ENCODE results near the gene PNPLA8.

The PNPLA8 gene

DNA sequence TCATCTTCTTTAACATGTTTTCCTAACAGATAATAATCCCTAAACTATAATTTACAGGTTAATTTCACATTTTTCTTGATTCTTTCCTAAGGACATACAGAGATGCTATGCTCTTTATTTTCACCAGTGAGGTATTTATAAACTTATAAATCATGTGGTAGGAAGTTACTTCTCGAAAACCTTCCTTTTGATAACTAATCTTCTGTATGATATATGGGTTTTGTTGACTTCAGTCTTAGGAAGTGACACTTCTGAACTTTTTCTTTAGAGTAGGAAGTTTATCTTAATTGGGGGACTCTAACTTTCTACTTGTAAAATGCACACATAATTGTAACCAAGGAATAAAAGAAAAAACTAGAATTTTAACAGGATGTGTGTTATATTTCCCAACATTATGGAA lies 9.8 kb upstream of the PNPLA8 start:
- H3K27me3 ChIP-seq: no peaks in the 10 kb centered on the region
- H3K9me3 ChIP-seq: no peaks in the 10 kb centered on the region
- no peaks in the 10 kb centered on the region for H3K4me1 ChIP-seq (ENCODE audit: control insufficient read depth in 1 of 2, insufficient read depth in 1 of 2, low read depth in 1 of 2, low read length in 1 of 2)
- no peak overlapping the region for H3K27ac ChIP-seq
- H3K4me3 ChIP-seq (ENCODE audit: low read depth in 1 of 2, low read length in 1 of 2): no peak overlapping the region
- no peaks in the 10 kb centered on the region for H3K36me3 ChIP-seq
- TF ChIP-seq, protein P1, sequence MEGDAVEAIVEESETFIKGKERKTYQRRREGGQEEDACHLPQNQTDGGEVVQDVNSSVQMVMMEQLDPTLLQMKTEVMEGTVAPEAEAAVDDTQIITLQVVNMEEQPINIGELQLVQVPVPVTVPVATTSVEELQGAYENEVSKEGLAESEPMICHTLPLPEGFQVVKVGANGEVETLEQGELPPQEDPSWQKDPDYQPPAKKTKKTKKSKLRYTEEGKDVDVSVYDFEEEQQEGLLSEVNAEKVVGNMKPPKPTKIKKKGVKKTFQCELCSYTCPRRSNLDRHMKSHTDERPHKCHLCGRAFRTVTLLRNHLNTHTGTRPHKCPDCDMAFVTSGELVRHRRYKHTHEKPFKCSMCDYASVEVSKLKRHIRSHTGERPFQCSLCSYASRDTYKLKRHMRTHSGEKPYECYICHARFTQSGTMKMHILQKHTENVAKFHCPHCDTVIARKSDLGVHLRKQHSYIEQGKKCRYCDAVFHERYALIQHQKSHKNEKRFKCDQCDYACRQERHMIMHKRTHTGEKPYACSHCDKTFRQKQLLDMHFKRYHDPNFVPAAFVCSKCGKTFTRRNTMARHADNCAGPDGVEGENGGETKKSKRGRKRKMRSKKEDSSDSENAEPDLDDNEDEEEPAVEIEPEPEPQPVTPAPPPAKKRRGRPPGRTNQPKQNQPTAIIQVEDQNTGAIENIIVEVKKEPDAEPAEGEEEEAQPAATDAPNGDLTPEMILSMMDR (IDR thresholded peaks at IDR 0.05): no peak

DNA sequence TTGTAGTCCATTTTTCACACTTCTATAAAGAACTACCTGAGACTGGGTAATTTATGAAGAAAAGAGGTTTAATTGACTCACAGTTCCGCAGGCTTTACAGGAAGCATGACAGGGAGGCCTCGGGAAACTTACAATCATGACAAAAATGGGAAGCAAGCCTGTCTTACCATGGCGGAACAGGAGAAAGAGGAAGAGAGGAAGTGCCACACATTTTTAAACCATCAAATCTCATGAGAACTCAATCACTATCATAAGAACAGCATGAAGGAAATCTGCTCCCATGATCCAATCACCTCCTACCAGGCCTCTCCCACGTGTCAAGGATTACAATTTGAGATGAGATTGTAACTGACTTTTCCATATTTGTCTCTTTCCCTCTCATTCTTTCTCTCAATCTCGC lies 9.3 kb upstream of the PNPLA8 start:
- no peaks in the 10 kb centered on the region for H3K27me3 ChIP-seq
- no peaks in the 10 kb centered on the region for H3K4me1 ChIP-seq (ENCODE audit: control insufficient read depth in 1 of 2, insufficient read depth in 1 of 2, low read depth in 1 of 2, low read length in 1 of 2)
- no peak overlapping the region for H3K27ac ChIP-seq
- H3K9me3 ChIP-seq: no peaks in the 10 kb centered on the region
- TF ChIP-seq, protein P1 (IDR thresholded peaks at IDR 0.05): no peak
- H3K36me3 ChIP-seq: no peaks in the 10 kb centered on the region
- H3K4me3 ChIP-seq (ENCODE audit: low read depth in 1 of 2, low read length in 1 of 2): no peak overlapping the region

DNA sequence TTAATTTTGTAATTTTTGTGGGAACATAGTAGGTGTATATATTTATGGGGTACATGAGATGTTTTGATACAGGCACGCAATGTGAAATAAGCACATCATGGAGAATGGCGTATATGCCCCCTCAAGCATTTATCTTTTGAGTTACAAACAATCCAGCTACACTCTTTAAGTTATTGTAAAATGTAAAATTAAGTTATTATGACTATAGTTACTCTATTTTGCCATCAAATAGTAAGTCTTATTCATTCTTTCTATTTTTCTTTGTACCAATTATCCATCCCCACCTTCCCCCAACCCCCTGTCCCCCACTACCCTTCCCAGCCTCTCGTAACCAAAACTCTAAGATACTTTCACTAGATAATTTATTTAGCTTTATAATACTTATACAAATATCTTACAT lies 7.8 kb upstream of the PNPLA8 start:
- H3K27ac ChIP-seq: no peak overlapping the region
- H3K4me1 ChIP-seq (ENCODE audit: control insufficient read depth in 1 of 2, insufficient read depth in 1 of 2, low read depth in 1 of 2, low read length in 1 of 2): no peaks in the 10 kb centered on the region
- no peak overlapping the region for H3K4me3 ChIP-seq (ENCODE audit: low read depth in 1 of 2, low read length in 1 of 2)
- H3K9me3 ChIP-seq: no peaks in the 10 kb centered on the region
- no peaks in the 10 kb centered on the region for H3K36me3 ChIP-seq
- no peaks in the 10 kb centered on the region for H3K27me3 ChIP-seq
- TF ChIP-seq, protein P1 (IDR thresholded peaks at IDR 0.05): no peak

DNA sequence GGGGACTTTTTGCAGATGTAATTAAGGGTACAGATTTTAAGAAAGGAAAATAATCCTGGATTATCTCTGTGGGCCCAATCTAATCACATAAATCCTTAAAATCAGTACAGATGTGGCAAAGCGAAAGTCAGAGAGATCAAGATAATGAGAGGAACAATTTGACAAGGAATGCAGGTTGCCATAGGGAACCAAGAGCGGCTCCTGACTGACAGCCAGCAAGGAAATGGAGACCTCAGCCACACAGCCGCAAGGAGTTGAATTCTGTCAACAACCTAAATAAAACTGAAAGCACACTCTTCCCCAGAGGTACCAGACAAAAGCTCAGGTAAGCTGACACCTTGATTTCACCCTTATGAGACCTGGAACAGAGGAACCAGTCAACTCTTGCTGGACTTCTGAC lies 3.4 kb upstream of the PNPLA8 start:
- no peaks in the 10 kb centered on the region for H3K9me3 ChIP-seq
- no peaks in the 10 kb centered on the region for H3K27me3 ChIP-seq
- TF ChIP-seq, protein P1 (IDR thresholded peaks at IDR 0.05): no peak
- H3K4me1 ChIP-seq (ENCODE audit: control insufficient read depth in 1 of 2, insufficient read depth in 1 of 2, low read depth in 1 of 2, low read length in 1 of 2): peaks cover 15 to 18% of the 10 kb centered on the region in 2 experiments
- no peak overlapping the region for H3K4me3 ChIP-seq (ENCODE audit: low read depth in 1 of 2, low read length in 1 of 2)
- H3K27ac ChIP-seq: no peak overlapping the region
- no peaks in the 10 kb centered on the region for H3K36me3 ChIP-seq

DNA sequence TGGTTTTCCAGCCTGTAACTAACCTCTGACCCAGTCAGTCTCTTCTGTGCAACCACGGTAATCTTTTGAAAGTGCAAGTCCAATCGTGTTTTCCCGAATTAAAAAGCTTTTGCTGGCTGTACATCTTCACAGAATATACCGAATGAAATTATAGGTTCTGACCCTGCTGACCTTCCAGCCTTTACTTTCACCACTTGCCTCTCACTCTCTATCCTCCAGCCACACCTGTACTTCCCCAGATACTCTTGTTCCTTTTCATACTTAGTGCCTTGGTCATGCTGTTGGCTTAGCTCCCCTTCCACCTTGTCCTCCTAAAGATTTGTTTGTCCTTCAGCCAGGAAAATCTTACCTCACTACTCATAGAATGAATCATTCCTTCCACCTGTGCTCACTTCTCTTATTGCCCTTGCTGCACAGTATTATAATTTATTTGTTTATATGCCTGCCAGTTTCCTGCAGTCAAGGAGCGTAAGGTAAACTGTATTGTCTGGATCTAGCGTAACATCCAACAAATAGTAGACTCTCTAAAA lies 2.3 kb upstream of the PNPLA8 start:
- Histone ChIP-seq H3K9me3 (no peaks in the 10 kb centered on the region), H3K27ac (no peak overlapping the region), H3K4me1 (ENCODE audit: control insufficient read depth in 1 of 2, insufficient read depth in 1 of 2, low read depth in 1 of 2, low read length in 1 of 2) (peaks cover 15 to 19% of the 10 kb centered on the region in 2 experiments), H3K4me3 (ENCODE audit: low read depth in 1 of 2, low read length in 1 of 2) (no peak overlapping the region), H3K27me3 (no peaks in the 10 kb centered on the region), H3K36me3 (no peaks in the 10 kb centered on the region)
- TF ChIP-seq, protein P1 (IDR thresholded peaks at IDR 0.05): no peak

DNA sequence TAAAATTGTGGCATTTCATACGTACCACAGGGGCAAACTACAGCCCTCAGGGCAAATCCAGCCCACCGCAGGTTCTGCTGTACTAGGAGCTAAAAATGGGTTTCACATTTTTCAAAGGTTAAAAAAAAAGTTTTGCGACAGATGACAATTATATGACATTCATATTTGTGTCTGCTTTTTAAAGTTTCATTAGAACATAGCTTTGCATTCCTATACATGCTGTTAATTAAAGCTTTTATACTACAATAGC lies 758 bp upstream of the PNPLA8 start:
- TF ChIP-seq, protein P1 (IDR thresholded peaks at IDR 0.05): no peak
- H3K4me3 ChIP-seq (ENCODE audit: low read depth in 1 of 2, low read length in 1 of 2): peak overlapping the region; percentile 71 to 96
- peaks cover 15 to 19% of the 10 kb centered on the region in 2 experiments for H3K4me1 ChIP-seq (ENCODE audit: control insufficient read depth in 1 of 2, insufficient read depth in 1 of 2, low read depth in 1 of 2, low read length in 1 of 2)
- H3K27me3 ChIP-seq: no peaks in the 10 kb centered on the region
- no peaks in the 10 kb centered on the region for H3K9me3 ChIP-seq
- peak overlapping the region; percentile 97 for H3K27ac ChIP-seq
- H3K36me3 ChIP-seq: no peaks in the 10 kb centered on the region
